K562 (cell line): ENCODE data around the gene LTBP4. TPM values are rescaled to one million over a fixed set of nuclear protein-coding genes. Genes with fewer than 3 reads are reported as not detected.

ENCODE experiments used
- AFF4 ChIP-seq: sonication (generic); formaldehyde crosslinking; IDR thresholded peaks from 2 replicates; pipeline ENCODE4 v1.8.0; 2023; ENCODE audit warnings: mild to moderate bottlenecking, missing genetic modification reagents
- BCLAF1 ChIP-seq, 2 experiments: fragments of 450-650 bp in 1 of 2; IDR thresholded peaks; 2 replicates each; pipeline ENCODE4 v1.6.1; 2011 to 2017; ENCODE audit warnings: low read depth in 2 of 2, antibody characterized with exemption in 1 of 2, borderline replicate concordance in 1 of 2, low read length in 1 of 2, mild to moderate bottlenecking in 1 of 2, mixed read lengths in 1 of 2; ENCODE audit not compliant: control insufficient read depth in 1 of 2
- HNRNPK ChIP-seq: fragments of 200-400 bp; formaldehyde crosslinking; IDR thresholded peaks from one replicate; pipeline ENCODE4 v1.6.1; 2018; ENCODE audit warnings: mild to moderate bottlenecking, low read depth, low read length; ENCODE audit not compliant: poor library complexity, severe bottlenecking
- NEUROD1 ChIP-seq: fragments of 150-350 bp; IDR thresholded peaks from 2 replicates; pipeline ENCODE4 v1.6.1; 2014; ENCODE audit warnings: borderline replicate concordance, low read length, low read depth; ENCODE audit not compliant: partially characterized antibody
- NONO ChIP-seq, 2 experiments: fragments of 200-400 bp in 1 of 2; fragments of 450-650 bp in 1 of 2; formaldehyde crosslinking in 1 of 2; IDR thresholded peaks; 2 replicates each; pipeline ENCODE4 v1.6.1; 2017; ENCODE audit warnings: low read depth in 2 of 2, mild to moderate bottlenecking in 2 of 2, moderate library complexity in 2 of 2, low read length in 1 of 2
- SMC3 ChIP-seq: conservative IDR thresholded peaks from 2 replicates; pipeline ENCODE4 v1.6.1; 2011; ENCODE audit warnings: low read depth, low read length, improper control_type of control experiment; ENCODE audit not compliant: insufficient read depth
- SP1 ChIP-seq: sonication (generic); formaldehyde crosslinking; IDR thresholded peaks from 2 replicates; pipeline ENCODE4 v1.8.1; 2022; ENCODE audit warnings: mild to moderate bottlenecking, missing genetic modification reagents
- SRSF1 ChIP-seq: fragments of 200-400 bp; formaldehyde crosslinking; IDR thresholded peaks from 2 replicates; pipeline ENCODE4 v1.6.1; 2017; ENCODE audit warnings: mild to moderate bottlenecking, low read depth, low read length, moderate library complexity
- TCF3 ChIP-seq: sonication (generic); formaldehyde crosslinking; IDR thresholded peaks from 2 replicates; pipeline ENCODE4 v1.4.0; 2020; ENCODE audit warnings: mild to moderate bottlenecking, missing genetic modification reagents
- TSC22D4 ChIP-seq: fragments of 450-650 bp; IDR thresholded peaks from 2 replicates; pipeline ENCODE4 v1.6.1; 2016; ENCODE audit warnings: missing genetic modification characterization, missing biosample characterization, control low read depth
- VEZF1 ChIP-seq: fragments of 200-800 bp; sonication (Bioruptor generic); IDR thresholded peaks from 2 replicates; pipeline ENCODE4 v1.6.1; 2017; ENCODE audit warnings: missing genetic modification characterization, missing compliant biosample characterization
- ZNF253 ChIP-seq: fragments of 250-450 bp; sonication (Bioruptor Pico); conservative IDR thresholded peaks from 2 replicates; pipeline ENCODE4 v1.6.1; 2021; ENCODE audit warnings: mild to moderate bottlenecking
- ZNF639 ChIP-seq, 2 experiments: fragments of 200-800 bp in 1 of 2; sonication (Bioruptor generic) in 1 of 2; sonication (generic) in 1 of 2; formaldehyde crosslinking in 1 of 2; IDR thresholded peaks in 1 of 2; conservative IDR thresholded peaks in 1 of 2; 2 replicates each; pipeline versions ENCODE4 v1.5.0 to v1.6.1; 2016 to 2020; ENCODE audit warnings: missing compliant biosample characterization in 1 of 2, missing genetic modification characterization in 1 of 2, missing genetic modification reagents in 1 of 2
- ZNF668 ChIP-seq: fragments of 250-450 bp; sonication (Bioruptor Pico); IDR thresholded peaks from 2 replicates; pipeline ENCODE4 v1.8.0; 2022; ENCODE audit warnings: mild to moderate bottlenecking, inconsistent platforms
- ZNF695 ChIP-seq: fragments of 450-650 bp; formaldehyde crosslinking; IDR thresholded peaks from 2 replicates; pipeline ENCODE4 v1.4.0; 2020; ENCODE audit warnings: mild to moderate bottlenecking, moderate library complexity
- polyA plus RNA-seq, 8 experiments: library from polyadenylated mRNA; depleted of rRNA in 4 of 8; stranded (reverse) in 5 of 8; unstranded in 3 of 8; fragments of >200 nt; fragmentation: Nextera tagmentation in 2 of 8; fragmentation: Illumina TruSeq in 1 of 8; extraction: Ambion mirVana in 2 of 8; extraction: Trizol in 1 of 8; gene quantifications; 2 replicates each; pipeline versions ENCODE4 v1.2.1 to v1.2.3, GENCODE V29; 2011 to 2014; ENCODE audit warnings: inconsistent platforms in 1 of 8, missing spikeins in 1 of 8
- total RNA-seq, 7 experiments: library from RNA; depleted of rRNA in 6 of 7; stranded (reverse); fragments of >200 nt in 6 of 7; fragmentation: Illumina TruSeq in 2 of 7; extraction: Trizol in 2 of 7; gene quantifications; 2 replicates each; pipeline versions ENCODE4 v1.2.1 to v1.2.3, GENCODE V29; 2011 to 2021; ENCODE audit warnings: low replicate concordance in 1 of 7

Gene LTBP4
- total and polyA plus RNA-seq, 9 of the 15 experiments (the other 6 are each of a cell fraction or from before 2014, with no cell fraction given) = 0.35 to 160 (median 31.6) TPM

- TF ChIP-seq AFF4 (peak; percentile 21; the same call in 1 of the 2 replicates), SMC3 (no peak), HNRNPK (no peak), NONO (IDR thresholded peaks at IDR 0.05; ENCODE audit: low read depth in 2 of 2, low read length in 1 of 2) (peak in 1 of 2 experiments; percentile 80; a peak in 1 of 4 replicates), VEZF1 (peak; percentile 73), ZNF668 (CRISPR knock-in tag) (no peak), NEUROD1 (no peak), SRSF1 (no peak), TCF3 (CRISPR knock-in tag) (no peak; the same call in 1 of the 2 replicates), ZNF253 (no peak), ZNF639 (CRISPR knock-in tag; conservative IDR thresholded peaks at IDR 0.05 in 1 of 2, IDR thresholded peaks at IDR 0.05 in 1 of 2) (0 out of 4 replicates have a peak, but pooled peaks of 1 of the 2 experiments have one; percentile 20), BCLAF1 (IDR thresholded peaks at IDR 0.05; ENCODE audit: borderline replicate concordance in 1 of 2, control insufficient read depth in 1 of 2, low read depth in 2 of 2, low read length in 1 of 2) (no peak), ZNF695 (CRISPR knock-in tag) (no peak), TSC22D4 (tag) (no peak), SP1 (peak; percentile 53)
Observed at GRCh38 chr19:40605216-40605971, 4.2 kb downstream of the LTBP4 start (continued).
